Adrenal gland (tissue), 5 donors: ENCODE measurements around the gene DOK6.

Source experiments
- CTCF ChIP-seq, 6 experiments: fragments of 450-650 bp in 4 of 6; fragments of 200-600 bp in 2 of 6; sonication (generic) in 1 of 6; IDR thresholded peaks; 1 replicate in 5 of 6; 2 replicates in 1 of 6; pipeline versions ENCODE4 v1.5.1 to v1.8.0; 2016 to 2021; ENCODE audit warnings: antibody characterized with exemption in 6 of 6, mild to moderate bottlenecking in 2 of 6, moderate library complexity in 1 of 6
- POLR2A ChIP-seq, 2 donors: fragments of 450-650 bp; IDR thresholded peaks; one replicate each; pipeline ENCODE4 v1.6.1; 2017; ENCODE audit warnings: antibody characterized with exemption in 2 of 2, mild to moderate bottlenecking in 2 of 2, moderate library complexity in 1 of 2
- donor health status: DM: no; HTN: no; CAD: no.

- TF ChIP-seq CTCF (IDR thresholded peaks at IDR 0.05) = no peak
- TF ChIP-seq POLR2A (IDR thresholded peaks at IDR 0.05) = no peak
Measured at GRCh38 chr18:69649684-69650083, 249.0 kb downstream of the DOK6 start.
